Posterior vena cava (tissue), 2 donors: ENCODE data around the gene MYH1. TPM values are rescaled to one million over a fixed set of nuclear protein-coding genes. Genes with fewer than 3 reads are reported as not detected.

ENCODE experiments used
- DNase-seq: peaks from one replicate; pipeline ENCODE4 v3.0.0-alpha.2; 2020; ENCODE audit warnings: low spot score
- intact Hi-C, 2 donors: fragments of 100-400 bp; cut with DNase I; formaldehyde crosslinking; loops; one replicate each; pipeline versions ENCODE4 v1.14.1 to v1.14.2; 2022 to 2023
- total RNA-seq, 2 donors: library from RNA; stranded (reverse); fragmentation: NEBNext Ultra II Directional; extraction: Animal tissue kit (Norgen Biotek cat#: 25700); gene quantifications; one replicate each; pipeline ENCODE4 v1.2.1, GENCODE V29; 2021
- donor health status: DM: yes; HTN: yes; CAD: no.
- donor health status: DM: yes; HTN: yes; CAD: no.

MYH1 gene
- total RNA-seq, 2 donors from 2014 or later = 0.14 TPM; not detected in 1

GRCh38 chr17:10499950-10500349 is 18.4 kb downstream of the MYH1 start:
- DNase-seq = no peak
- intact Hi-C loops = no loop called here

- intact Hi-C loops = no loop called here
- DNase-seq = no peak
Measured at GRCh38 chr17:10492004-10492403, 26.3 kb downstream of the MYH1 start.

GRCh38 chr17:10482252-10482651 is 36.1 kb downstream of the MYH1 start:
- no peak for DNase-seq
- intact Hi-C loops = no loop called here

- intact Hi-C loops = no loop called here
- no peak for DNase-seq
Measured at GRCh38 chr17:10477701-10478100, 40.6 kb downstream of the MYH1 start.

- DNase-seq = no peak
- intact Hi-C loops = no loop called here
Measured at GRCh38 chr17:10474536-10474935, 43.8 kb downstream of the MYH1 start.

GRCh38 chr17:10471858-10472257 is 46.5 kb downstream of the MYH1 start:
- intact Hi-C loops = no loop called here
- DNase-seq = no peak

- intact Hi-C loops = no loop called here
- no peak for DNase-seq
Measured at GRCh38 chr17:10469459-10469858, 48.9 kb downstream of the MYH1 start, which contains the start of gene MYH4. TSS of gene MYH4 (minus strand) at chr17:10469559. CDS start at chr17:10466745, 2,814 bp downstream.

GRCh38 chr17:10463402-10463801 is 54.9 kb downstream of the MYH1 start:
- intact Hi-C loops = no loop called here
- no peak for DNase-seq

- intact Hi-C loops = no loop called here
- DNase-seq = no peak
Measured at GRCh38 chr17:10460062-10460461, 58.3 kb downstream of the MYH1 start.

GRCh38 chr17:10458701-10459100 is 59.6 kb downstream of the MYH1 start:
- intact Hi-C loops = no loop called here
- DNase-seq = no peak

- no peak for DNase-seq
- intact Hi-C loops = no loop called here
Measured at GRCh38 chr17:10457952-10458351, 60.4 kb downstream of the MYH1 start.

GRCh38 chr17:10447026-10447931 is 71.1 kb downstream of the MYH1 start:
- DNase-seq = no peak
- intact Hi-C loops = no loop called here

Other genes starting within 250 kb of the MYH1 start
- gene MYH13, start 145.5 kb downstream of the MYH1 start, total RNA-seq = not detected
- not detected for gene MYH8, start 96.6 kb downstream of the MYH1 start, total RNA-seq
- not detected for gene MYH4, start 49.0 kb downstream of the MYH1 start, total RNA-seq
- gene MYH2, start 31.1 kb upstream of the MYH1 start, total RNA-seq = under 1 TPM in 1 of 2 donors, not detected in 1; 0.43 TPM
- 10 to 100 TPM; 19.9 to 75.1 TPM for gene MYH3, start 138.8 kb upstream of the MYH1 start, total RNA-seq
- gene SCO1, start 179.0 kb upstream of the MYH1 start, total RNA-seq = 10 to 100 TPM; 21.7 to 25.8 TPM
- gene ADPRM, start 179.1 kb upstream of the MYH1 start, total RNA-seq = 10 to 100 TPM in 1 of 2 donors, 1 to 10 TPM in 1; 8.5 to 12.0 TPM
- 10 to 100 TPM; 11.8 to 15.2 TPM for gene TMEM220, start 211.5 kb upstream of the MYH1 start, total RNA-seq